ENCODE measurements around the gene TNFRSF25.

Gene TNFRSF25

DNA sequence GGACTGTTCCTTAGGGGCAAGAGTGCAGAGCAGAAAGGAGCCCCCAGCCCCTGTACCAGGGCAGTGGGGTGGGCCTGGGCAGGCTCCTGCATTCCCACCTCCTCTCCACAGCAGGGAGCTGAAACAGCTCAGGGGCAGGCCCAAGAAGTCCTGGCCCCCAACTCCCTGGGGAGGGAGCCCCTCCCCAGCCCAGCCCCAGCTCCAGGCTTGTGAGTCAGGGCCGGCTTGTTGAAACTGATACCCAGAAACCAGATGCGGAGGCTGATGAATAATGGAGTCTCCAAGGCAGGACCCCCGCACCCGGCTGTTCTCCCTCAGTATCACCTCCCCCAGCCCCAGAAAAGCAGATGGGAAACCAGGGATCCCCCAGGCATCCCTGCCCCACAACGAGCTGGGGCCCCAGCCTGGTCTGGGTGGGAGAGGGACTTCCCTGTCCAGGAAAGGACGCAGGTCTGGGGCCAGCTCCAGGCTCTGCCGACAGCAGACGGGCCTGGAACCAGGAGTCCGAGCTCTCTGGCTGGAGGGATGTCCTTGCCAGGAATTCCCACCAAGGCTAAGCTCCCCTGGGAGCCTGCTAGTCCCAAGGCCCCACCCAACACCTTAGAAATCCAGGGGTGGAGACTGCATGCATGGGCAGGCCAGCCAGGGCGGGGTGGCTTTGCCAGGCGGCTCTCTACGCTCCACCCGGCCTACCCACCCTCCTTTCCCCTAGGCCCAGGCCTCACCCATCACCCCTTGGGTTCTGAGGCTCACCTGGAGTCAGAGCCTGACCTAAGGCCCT, 22.8 kb upstream of the TNFRSF25 start:
- no peak for DNase-seq (ENCODE audit: low read depth in 1 of 2, low spot score in 1 of 2)

GRCh38 chr1:6487804-6488484, 22.0 kb upstream of the TNFRSF25 start:
- DNase-seq (ENCODE audit: low read depth in 1 of 2, low spot score in 1 of 2): no peak

DNA sequence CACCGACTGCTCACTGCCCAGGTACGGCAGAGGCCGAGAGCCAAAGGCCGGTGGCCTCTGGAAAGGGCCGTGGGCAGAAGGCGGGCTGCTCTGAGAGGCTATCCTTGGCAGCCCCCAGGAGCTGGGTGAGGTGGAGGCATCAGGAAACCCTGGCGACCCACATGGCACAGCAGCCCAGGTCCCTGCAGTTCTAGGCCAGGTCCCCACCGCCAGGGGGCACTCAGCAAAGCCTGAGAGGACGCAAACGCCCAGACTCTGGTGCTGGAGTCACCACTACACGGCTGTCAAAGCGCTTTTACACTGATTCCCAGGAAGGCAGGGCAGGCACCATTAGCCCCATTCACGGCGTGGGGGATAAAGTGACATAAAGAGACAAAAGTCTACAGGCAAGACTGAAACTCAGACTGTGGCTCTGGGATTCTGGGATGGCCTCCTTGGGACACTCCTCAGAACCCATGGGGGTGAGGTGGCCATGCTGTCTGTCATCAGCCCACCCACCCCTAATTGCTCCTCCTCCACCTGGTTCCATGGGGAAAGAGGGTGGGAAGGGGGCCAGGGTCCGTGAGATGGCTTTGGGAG, 20.5 kb upstream of the TNFRSF25 start:
- DNase-seq (ENCODE audit: low read depth in 1 of 2, low spot score in 1 of 2): peak; percentile 74 to 83

GRCh38 chr1:6485168-6486101, 19.5 kb upstream of the TNFRSF25 start:
- no peak for DNase-seq (ENCODE audit: low read depth in 1 of 2, low spot score in 1 of 2)

- DNase-seq (ENCODE audit: low read depth in 1 of 2, low spot score in 1 of 2): no peak
Measured at GRCh38 chr1:6484826-6485167, 18.8 kb upstream of the TNFRSF25 start.

- DNase-seq (ENCODE audit: low read depth in 1 of 2, low spot score in 1 of 2): no peak
Measured at GRCh38 chr1:6483761-6484117, 17.8 kb upstream of the TNFRSF25 start.

DNA sequence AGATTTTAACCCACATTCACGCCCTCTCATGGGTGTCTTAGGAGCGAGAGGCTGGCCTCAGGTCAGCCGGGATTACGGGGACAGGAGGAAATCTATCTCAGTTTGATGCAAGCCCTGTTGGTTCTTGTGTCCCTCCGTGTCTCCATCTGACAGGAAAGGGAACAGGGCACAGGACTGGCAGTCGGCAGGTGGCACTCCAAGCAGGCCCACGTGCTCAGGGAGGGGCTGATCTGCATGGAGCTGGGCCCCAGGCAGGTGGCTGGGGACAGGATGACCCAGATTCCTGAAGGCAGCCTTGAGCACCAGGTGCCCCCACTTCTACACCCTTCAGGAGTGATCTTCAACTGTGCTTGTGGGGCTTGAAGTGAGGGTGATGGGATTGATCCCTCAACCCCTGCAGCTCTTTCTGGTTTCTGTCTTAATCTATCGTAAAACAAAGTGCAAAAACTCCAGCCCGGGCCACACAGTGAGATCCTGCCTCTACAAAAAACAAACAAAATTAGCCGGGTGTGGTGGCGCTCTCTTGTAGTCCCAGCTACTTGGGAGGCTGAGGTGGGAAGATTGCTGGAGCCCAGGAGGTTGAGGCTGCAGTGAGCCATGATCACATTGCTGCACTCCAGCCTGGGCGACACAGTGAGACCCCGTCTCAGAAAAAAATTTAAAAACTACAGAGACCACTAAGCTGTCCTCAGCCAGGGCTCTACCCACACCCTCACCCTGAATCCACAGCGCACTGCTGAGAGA, 17.2 kb upstream of the TNFRSF25 start:
- DNase-seq (ENCODE audit: low read depth in 1 of 2, low spot score in 1 of 2): no peak

- DNase-seq (ENCODE audit: low read depth in 1 of 2, low spot score in 1 of 2): no peak
Measured at GRCh38 chr1:6481820-6482219, 15.8 kb upstream of the TNFRSF25 start.

- no peak for DNase-seq (ENCODE audit: low read depth in 1 of 2, low spot score in 1 of 2)
Measured at GRCh38 chr1:6477039-6477820, 11.3 kb upstream of the TNFRSF25 start.

DNA sequence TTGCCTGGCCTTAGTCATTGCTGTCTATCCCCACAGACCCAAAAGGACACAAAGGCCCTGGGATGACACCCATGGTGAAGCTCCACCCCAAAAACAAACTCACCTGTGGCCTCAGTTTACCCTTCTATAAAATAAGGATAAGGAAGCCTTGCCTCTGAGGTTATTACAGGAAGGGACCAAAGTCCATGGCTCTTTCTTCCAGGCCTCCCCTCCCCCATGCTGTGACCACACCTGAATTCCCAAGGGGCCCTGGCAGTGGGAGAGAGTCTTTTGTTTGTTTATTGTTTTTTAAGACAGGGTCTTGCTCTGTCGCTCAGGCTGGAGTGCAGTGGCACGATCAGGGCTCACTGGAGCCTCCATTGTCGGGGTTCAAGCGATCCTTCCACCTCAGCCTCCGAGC, 10.5 kb upstream of the TNFRSF25 start:
- no peak for DNase-seq (ENCODE audit: low read depth in 1 of 2, low spot score in 1 of 2)

- DNase-seq (ENCODE audit: low read depth in 1 of 2, low spot score in 1 of 2): peak; percentile 66 to 68
Measured at GRCh38 chr1:6475381-6476133, 9.6 kb upstream of the TNFRSF25 start.

DNA sequence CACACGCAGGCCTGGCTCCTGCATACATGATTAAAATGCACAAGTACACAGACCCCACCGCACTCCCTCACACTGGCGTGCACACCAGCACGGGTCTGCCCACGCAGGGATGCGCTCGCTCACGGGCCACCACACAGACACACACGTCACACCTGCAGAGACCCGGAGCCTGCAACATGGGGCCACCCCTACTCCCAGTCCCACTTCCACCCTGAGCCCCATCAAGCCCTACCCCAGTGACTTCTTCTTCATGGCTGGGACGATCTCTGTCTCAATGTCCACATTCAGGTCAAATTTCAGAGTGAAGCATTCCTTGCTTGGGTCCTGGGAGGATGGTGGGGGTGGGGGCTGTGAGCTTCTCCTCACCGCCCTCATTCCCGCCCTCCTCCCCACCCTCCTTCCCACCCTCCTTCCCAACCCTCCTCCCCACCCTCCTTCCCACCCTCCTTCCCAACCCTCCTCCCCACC, 8.9 kb upstream of the TNFRSF25 start:
- no peak for DNase-seq (ENCODE audit: low read depth in 1 of 2, low spot score in 1 of 2)

GRCh38 chr1:6473974-6474814, 8.2 kb upstream of the TNFRSF25 start:
- DNase-seq (ENCODE audit: low read depth in 1 of 2, low spot score in 1 of 2): no peak

GRCh38 chr1:6473156-6473555, 7.2 kb upstream of the TNFRSF25 start:
- DNase-seq (ENCODE audit: low read depth in 1 of 2, low spot score in 1 of 2): no peak

- DNase-seq (ENCODE audit: low read depth in 1 of 2, low spot score in 1 of 2): no peak
Measured at GRCh38 chr1:6472391-6472790, 6.4 kb upstream of the TNFRSF25 start.

DNA sequence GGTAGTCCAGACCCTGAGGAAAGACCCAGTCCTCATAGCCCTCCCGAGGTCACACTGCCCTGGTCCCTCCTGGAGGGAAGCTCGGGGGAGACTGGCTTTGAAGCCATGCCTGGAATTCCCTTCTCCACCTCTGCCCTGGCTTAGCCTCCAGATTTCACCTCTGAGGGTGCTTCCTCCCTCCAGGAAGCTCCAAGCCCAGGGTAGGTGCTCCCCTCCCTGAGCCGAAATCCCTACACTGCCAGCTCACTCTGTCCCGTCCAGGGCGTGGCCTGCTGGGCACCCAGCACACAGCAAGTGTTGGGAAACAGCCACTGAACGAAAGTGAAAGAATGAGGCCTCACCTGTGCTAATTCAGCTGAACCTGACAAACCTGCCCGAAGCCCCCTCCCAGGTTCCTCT, 6.0 kb upstream of the TNFRSF25 start:
- DNase-seq (ENCODE audit: low read depth in 1 of 2, low spot score in 1 of 2): no peak

DNA sequence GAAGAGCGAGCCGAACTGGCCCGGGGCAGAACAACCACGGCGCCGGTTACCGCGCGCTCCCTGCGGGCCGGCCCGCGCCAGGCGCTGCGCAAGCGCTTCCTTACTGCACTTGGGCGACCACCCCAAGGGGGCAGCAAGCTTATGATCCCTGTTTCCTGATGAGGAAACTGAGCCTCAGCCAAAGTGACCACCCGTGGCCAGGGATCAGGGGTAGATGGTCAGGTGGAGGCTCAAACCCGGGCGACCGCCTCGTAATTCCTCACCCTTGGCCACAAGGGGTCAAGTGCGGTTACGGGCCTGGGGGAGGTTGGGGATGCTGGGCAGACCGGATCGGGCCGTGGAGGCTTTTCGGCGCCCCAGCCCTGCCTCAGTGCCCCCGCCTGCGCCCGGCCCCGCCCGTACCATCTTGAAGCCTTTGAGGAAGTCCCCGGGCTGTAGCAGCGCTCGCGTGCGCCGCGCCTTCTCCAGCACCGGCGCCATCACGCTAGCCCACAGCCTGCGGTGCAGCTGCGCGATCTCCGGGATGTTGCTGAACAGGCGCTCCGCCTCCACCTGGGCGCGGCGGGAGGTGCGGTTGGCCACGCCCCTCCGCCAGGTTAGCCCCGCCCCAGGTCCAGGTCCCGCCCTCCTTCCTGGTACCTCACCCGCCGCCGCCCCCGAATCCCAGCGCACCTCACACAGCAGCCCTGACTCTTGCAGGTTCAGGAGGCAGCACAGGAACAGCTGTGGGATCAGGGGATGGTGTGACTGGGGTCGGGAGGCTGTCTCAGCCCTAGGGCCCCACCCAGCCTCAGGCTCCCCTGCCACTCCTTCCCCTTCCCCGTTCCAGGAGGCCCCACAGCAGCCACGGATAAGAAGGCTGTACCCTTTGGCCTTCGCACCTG, 5.4 kb upstream of the TNFRSF25 start:
- DNase-seq (ENCODE audit: low read depth in 1 of 2, low spot score in 1 of 2): no peak

Data from activated CD4-positive, alpha-beta T cell treated with anti-CD3 and anti-CD28 coated beads, Interleukin-2, amount 50 U/mL, for 24 hours (primary cell).